Activated CD4-positive, alpha-beta T cell treated with anti-CD3 and anti-CD28 coated beads, Interleukin-2, amount 50 U/mL, for 4 hours (primary cell): ENCODE data around the gene ZNF606.
A peak's percentile ranks its signal among the peaks of the same experiment; 100 is the strongest.
"Not testable (repeated sequence)": the region's sequence is repeated elsewhere in the genome, so short reads cannot be mapped to it uniquely, and the experiment has no call there.

Experiments used
- DNase-seq, 2 experiments: peaks; one replicate each; pipeline ENCODE4 v3.0.0-alpha.2; 2020

Gene ZNF606

GRCh38 chr19:58009666-58010301 lies 7.2 kb upstream of the ZNF606 start:
- peak in 1 of 2 experiments; percentile 4 for DNase-seq

DNA sequence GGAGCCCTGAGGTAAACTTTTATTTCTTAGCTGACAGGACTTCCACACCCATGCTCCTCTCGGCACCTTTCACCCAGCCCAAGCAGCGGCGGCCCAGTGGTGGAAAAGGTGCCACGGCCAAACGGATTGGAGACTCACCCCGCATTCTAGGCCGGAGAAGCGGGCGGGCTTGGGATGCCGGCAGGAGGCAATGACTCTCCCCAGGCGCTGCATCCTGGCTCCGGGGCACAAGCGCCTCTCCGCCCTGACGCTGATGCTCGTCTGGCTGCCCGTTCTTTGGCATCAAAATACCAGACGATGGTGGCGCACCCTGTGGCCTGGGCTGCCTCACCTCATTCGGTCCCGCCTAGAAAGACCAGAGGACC lies 6.7 kb upstream of the ZNF606 start:
- no peak for DNase-seq

- not testable (repeated sequence) for DNase-seq
Observed at GRCh38 chr19:58008877-58009276, 6.3 kb upstream of the ZNF606 start.

GRCh38 chr19:58007285-58007684 lies 4.7 kb upstream of the ZNF606 start:
- DNase-seq, result no peak

GRCh38 chr19:58003174-58003828 lies 681 bp upstream of the ZNF606 start:
- no peak for DNase-seq

DNA sequence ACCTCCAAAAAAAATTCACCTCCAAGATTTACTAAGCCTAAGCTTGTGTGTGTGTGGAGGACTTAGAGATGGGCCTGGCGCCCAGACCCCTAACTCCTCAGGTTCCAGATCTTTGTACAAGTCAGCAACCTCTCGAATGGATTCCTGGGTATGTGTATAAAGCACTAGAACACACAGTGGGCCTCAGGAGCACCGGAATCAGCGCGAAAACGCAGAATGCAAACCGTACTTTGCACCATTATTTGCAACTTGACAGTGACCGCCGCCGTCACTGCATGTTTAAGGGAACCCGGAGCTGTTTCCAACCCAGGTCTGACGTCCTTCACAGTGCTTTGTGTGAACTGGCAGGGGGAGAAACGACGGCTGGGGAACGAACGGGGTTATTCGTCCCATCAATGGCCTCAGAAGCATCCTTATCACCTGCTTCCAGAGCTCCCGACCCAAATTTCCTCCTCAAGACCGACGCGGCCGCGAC lies 688 bp downstream of the ZNF606 start:
- DNase-seq, result no peak

- DNase-seq, result no peak
Observed at GRCh38 chr19:58000677-58001076, 1.9 kb downstream of the ZNF606 start.

- DNase-seq, result no peak
Observed at GRCh38 chr19:57992841-57993240, 9.8 kb downstream of the ZNF606 start.

DNA sequence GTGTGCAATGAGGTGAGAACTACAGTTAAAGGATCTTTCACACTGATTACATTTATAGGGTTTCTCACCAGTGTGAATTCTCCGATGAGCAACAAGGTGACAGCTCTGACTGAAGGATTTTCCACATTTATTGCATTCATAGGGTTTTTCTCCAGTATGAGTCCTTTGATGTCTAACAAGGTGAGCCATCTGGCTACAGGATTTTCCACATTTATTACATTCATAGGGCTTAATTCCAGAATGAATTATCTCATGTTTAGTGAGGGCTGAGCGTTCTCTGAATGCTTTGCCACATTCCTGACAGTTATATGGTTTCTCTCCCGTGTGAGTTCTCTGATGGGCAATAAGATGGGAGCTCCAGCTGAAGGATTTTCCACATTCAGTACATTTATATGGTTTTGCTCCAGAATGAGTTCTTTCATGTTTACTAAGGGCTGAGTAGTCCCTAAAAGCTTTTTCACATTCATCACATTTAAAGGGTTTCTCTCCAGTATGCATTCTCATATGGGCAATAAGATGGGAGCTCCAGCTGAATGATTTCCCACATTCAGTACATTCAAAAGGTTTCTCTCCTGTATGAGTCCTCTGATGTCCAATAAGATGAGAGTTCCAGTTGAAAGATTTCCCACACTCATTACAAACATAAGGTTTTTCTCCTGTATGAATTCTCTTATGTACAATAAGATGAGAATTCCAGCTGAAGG lies 23.9 kb downstream of the ZNF606 start:
- DNase-seq, result no peak

- DNase-seq, result no peak
Observed at GRCh38 chr19:57974434-57974833, 28.2 kb downstream of the ZNF606 start, which contains the start of gene C19orf18. TSS of gene C19orf18 (minus strand) at chr19:57974534. CDS start at chr19:57974432, 102 bp downstream.

DNA sequence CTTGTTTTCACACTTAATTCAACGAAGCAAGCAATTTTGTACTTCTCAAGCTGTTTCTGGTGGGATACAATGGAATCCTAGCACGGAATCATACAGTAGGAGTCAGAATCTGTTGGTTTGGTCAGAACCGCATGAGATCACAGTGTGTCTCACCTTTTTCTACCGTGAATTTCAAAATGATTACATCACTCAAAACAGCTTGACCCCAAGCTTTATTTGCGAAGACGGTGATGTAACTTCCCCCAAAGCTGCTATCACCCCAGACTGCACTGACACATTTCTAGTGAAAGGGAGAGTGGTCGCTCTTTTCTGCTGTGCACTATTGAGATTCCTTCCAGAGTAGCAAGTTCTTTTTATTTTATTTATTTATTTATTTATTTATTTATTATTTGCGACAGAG lies 37.9 kb downstream of the ZNF606 start:
- no peak for DNase-seq

DNA sequence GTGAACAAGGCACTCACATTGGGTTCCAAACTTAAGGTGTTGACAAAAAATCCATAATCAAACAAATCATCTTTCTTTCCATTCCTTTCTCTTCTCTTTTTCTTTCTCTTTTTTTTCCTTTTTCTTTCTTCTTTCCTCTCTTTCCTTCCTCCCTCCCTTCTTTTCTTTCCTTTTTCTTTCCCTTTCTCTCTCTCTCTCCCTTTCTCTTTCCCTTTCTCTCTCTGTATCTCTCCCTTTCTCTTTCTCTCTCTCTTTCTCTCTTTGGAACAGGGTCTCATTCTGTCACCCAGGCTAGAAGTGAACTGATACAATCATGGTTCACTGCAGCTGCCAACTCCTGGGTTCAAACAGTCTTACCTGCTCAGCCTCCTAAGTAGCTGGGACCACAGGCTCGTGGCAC lies 40.8 kb downstream of the ZNF606 start:
- DNase-seq, result no peak

DNA sequence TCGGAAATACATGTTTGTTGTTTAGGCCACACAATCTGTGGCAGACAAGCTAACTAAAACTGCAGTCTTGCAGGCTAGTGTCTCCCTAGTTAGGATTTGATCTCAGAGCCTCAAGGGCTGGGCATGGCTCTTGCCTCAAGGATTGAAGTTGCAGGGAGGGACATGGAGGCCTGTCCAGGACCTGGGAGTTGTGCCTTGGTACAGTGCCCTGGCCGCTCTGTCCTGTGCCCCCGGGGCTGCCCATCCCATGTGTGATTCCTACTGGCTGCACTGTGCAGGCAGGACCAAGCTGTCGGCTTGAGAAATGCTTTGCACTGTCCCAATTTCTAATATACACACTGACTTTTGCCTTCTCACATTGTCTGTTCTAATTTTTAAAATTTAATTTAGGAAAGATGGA lies 47.6 kb downstream of the ZNF606 start:
- no peak for DNase-seq

DNA sequence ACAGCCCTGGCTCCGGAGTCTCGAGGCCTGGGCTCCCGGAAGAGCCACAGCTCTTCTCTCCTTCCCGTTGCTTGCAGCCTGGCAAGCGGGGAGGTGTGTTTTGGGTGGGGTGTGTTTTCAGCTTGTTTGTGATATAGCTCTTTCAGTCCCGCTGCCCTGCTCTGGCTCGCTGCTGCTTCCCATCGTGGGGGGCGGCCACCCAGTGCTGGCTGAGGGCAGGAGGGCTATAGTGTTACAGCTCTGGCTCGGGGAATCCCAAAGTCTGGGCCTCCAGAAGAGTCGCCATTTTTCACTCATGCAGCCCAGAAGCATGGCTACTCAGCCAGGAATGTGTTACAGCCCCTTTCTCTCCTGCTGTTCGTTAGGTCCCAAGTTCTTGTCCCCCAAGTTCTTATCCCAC lies 52.9 kb downstream of the ZNF606 start:
- no peak for DNase-seq

DNA sequence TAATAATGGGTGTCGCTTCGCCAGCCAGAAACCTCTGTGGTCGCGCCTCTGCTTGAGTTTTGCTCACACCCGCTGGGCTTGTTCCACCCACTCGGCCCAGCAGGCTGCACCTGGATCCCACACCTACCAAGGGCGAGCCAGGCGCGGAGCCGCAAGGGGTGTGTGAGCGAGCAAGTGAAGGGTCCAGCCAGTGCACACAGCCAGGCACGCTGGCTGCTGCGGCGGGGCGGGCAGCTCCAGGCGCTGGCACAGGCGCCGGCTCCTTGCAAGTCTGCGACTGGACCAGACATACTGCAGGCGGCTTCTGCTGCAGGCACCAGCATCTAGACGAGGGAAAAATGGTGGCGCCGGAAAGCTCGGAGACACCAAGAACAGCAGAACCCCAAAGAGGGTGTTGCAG lies 53.3 kb downstream of the ZNF606 start:
- no peak for DNase-seq

GRCh38 chr19:57947419-57948134 lies 55.0 kb downstream of the ZNF606 start, which contains the start of gene ZNF256:
TSS of gene ZNF256 (minus strand) at chr19:57947706. CDS start at chr19:57947474, 232 bp downstream.
- peak; percentile 88 to 90 for DNase-seq

DNA sequence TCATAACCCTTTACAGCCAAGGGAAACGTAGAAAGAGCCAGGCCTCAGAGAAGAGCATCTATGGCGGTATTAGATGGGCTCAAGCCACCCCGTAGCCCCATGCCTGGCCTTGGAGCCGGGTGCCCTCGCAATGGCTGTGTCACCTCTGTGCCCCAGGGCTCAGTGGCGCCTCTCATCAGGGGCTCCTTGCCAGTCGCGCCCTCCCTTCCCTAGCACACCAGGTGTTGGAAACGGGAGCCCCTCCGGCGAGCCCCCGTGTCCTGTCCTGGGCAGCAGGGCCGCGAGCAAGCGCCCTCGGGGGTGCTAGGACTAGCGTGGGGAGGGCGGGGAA lies 55.6 kb downstream of the ZNF606 start:
- DNase-seq, result no peak

DNA sequence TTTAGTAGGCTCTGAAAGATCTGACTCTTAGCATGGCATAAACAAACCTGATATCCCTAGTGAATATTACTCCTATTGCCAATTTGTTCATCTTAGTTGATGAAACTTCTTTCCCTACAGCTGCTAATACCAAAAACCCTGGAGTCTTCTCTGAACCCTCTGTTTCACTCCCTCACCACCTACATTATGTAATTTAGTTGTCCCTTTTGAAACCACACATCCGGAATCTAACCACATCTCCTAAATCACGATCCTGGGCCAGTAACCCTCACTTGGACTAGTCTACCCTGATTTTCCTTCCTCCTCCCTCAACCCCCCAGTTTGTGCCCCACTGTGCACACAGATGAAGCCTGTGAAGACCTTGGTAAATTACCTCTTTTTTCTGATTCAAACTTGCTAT lies 56.3 kb downstream of the ZNF606 start:
- DNase-seq, result no peak

DNA sequence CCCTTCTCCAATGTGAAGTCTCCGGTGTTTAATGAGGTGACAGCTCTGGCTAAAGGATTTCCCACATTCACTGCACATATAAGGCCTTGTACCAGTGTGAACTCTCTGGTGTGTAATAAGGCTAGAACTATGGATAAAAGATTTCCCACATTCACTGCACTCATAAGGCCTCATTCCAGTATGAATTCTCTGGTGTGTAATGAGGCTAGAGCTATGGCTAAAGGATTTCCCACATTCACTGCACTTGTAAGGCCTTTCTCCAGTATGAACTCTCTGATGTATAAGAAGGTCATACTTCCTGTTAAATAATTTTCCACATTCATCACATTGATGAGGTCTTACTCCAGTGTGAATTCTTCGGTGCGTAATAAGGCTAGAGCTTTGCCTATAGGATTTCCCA lies 61.0 kb downstream of the ZNF606 start:
- no peak for DNase-seq

DNA sequence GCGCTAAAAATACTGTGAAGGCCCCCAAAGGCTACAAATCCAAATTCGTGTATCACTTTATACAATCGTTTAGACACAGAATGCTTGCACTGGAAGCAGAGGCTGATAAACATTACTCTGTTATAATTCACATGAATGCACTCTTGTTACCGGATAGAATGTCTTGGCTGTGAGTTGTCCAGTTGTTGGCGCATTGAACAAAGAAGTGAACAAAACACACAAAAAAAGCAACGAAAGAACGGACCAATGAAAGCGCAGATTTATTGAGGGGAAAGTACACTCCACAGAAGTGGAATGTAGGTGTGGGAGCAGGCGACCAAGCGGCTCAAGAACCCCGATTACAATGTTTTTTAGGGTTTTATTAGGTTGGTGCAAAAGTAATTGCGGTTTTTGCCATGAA lies 66.9 kb downstream of the ZNF606 start:
- DNase-seq, result no peak

DNA sequence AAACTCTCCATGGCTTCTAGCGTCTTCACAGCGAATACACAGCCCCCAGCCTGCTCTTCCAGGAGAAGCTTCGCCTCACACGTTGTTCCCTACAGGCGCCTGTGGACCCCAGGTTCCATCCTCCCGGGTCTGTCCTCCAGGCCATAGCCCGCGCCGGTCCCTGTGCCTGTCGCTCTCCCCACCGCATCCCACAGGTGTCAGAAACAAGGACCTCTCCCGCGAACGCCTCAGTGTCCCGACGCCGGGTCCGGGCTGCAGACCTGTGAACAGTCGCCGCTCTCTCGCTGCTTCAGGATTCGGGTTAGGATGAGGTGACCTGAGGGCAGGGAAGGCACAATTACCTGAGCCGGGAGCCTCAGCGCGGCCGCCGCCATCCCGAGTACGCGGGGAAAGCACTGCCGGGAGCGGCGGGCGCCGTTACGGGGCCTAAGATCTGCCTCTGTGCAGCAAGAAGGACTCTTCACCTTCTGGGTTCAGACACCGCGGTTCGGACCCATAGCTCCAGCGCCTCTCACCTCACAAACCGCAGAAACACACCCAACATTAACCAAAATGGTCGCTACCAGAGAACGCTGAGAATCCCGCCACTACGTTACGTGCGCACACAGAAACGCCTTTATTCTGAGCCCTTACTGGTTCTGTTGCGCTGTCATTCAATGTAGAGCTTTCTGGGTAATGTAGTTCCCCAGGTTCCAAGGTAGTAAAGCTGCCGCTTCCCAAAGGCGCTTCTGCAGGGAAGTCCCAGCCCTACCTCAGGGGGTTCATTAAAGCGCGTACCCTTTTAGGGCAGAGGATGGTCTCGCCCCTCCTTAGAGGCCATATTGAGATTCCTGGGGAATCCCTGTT lies 67.6 kb downstream of the ZNF606 start, which contains the start of gene ZNF418:
ZNF418 (minus strand) TSS at position 583 of the 846 bp plus-strand sequence. CDS start 1,580 bp downstream, outside the sequence.
- peak; percentile 11 to 21 for DNase-seq

GRCh38 chr19:57927587-57927986 lies 75.0 kb downstream of the ZNF606 start:
- no peak for DNase-seq
